Activated CD8-positive, alpha-beta T cell treated with anti-CD3 and anti-CD28 coated beads for 36 hours (primary cell): ENCODE measurements around the gene LSM3. TPM values are rescaled to one million over a fixed set of nuclear protein-coding genes. Genes with fewer than 3 reads are reported as not detected.

ENCODE experiments used
- ATAC-seq: fragments of 200-7000 bp; cut with Tn5 transposase; one replicate; pipeline ENCODE4 v1.10.0; 2021; ENCODE audit warnings: mild to moderate bottlenecking, moderate library complexity
- CTCF ChIA-PET: fragments of 350-600 bp; sonication (Branson Sonifier 250); formaldehyde crosslinking; loops from one replicate; lab custom pipeline; 2021; ENCODE audit warnings: antibody characterized with exemption; lab: Charles Lee
- POLR2A ChIA-PET: fragments of 350-600 bp; sonication (Branson Sonifier 250); formaldehyde crosslinking; loops from one replicate; lab custom pipeline; 2021; ENCODE audit warnings: antibody characterized with exemption; lab: Charles Lee
- DNase-seq: peaks from one replicate; pipeline ENCODE4 v3.0.0-alpha.2; 2020
- H3K27ac Mint-ChIP-seq: one replicate; pipeline ENCODE4 v1.8.0; 2021; ENCODE audit warnings: mild to moderate bottlenecking, mixed read lengths
- H3K27me3 Mint-ChIP-seq: one replicate; pipeline ENCODE4 v1.8.0; 2021; ENCODE audit warnings: mixed read lengths
- H3K36me3 Mint-ChIP-seq: one replicate; pipeline ENCODE4 v1.8.0; 2021; ENCODE audit warnings: low read depth, mixed read lengths
- H3K4me1 Mint-ChIP-seq: one replicate; pipeline ENCODE4 v1.8.0; 2021; ENCODE audit warnings: low read depth, mixed read lengths
- H3K4me3 Mint-ChIP-seq: one replicate; pipeline ENCODE4 v1.8.0; 2021; ENCODE audit warnings: mild to moderate bottlenecking, moderate library complexity, mixed read lengths
- H3K9me3 Mint-ChIP-seq: one replicate; pipeline ENCODE4 v1.8.0; 2021; ENCODE audit warnings: mixed read lengths
- CTCF ChIP-seq: fragments of 200-600 bp; IDR thresholded peaks from one replicate; pipeline ENCODE4 v1.8.0; 2022; ENCODE audit warnings: antibody characterized with exemption, mild to moderate bottlenecking
- intact Hi-C: fragments of 100-400 bp; cut with micrococcal nuclease; formaldehyde crosslinking; loops from one replicate; pipeline ENCODE4 v1.10.0; 2022
- total RNA-seq, 2 experiments: library from RNA; stranded (reverse); gene quantifications; one replicate each; pipeline ENCODE4 v1.2.3, GENCODE V29; 2021

The LSM3 gene
- total RNA-seq, 2 experiments from 2014 or later, result 20.0 to 20.5 TPM

GRCh38 chr3:14231998-14232501 lies 53.4 kb downstream of the LSM3 start:
- Mint-ChIP-seq H3K9me3 (peaks cover 4% of the 10 kb centered on the region), H3K4me1 (peaks cover 8% of the 10 kb centered on the region), H3K4me3 (no peak overlapping the region), H3K36me3 (peaks cover 3% of the 10 kb centered on the region), H3K27ac (no peak overlapping the region), H3K27me3 (peaks cover 29% of the 10 kb centered on the region)
- POLR2A ChIA-PET, result interaction anchor here (1.0 kb wide), 1 partner anchor 53 kb away, joined by 3 read pairs; no protein-coding TSS in a partner anchor
- TF ChIP-seq CTCF, result no peak
- DNase-seq (no peak), ATAC-seq (no peak)
- intact Hi-C loops, result no loop called here
- CTCF ChIA-PET, result interaction anchor here (1.1 to 3.1 kb wide), 5 partner anchors 9 to 29 kb away, joined by 3 to 22 read pairs (median 5); no protein-coding TSS in a partner anchor

- intact Hi-C loops, result no loop called here
- DNase-seq (no peak), ATAC-seq (no peak)
- Mint-ChIP-seq H3K27ac (no peak overlapping the region), H3K4me3 (no peak overlapping the region), H3K4me1 (peaks cover 8% of the 10 kb centered on the region), H3K36me3 (peaks cover 3% of the 10 kb centered on the region), H3K27me3 (peaks cover 29% of the 10 kb centered on the region), H3K9me3 (peaks cover 4% of the 10 kb centered on the region)
- ChIA-PET POLR2A (no interaction called here), CTCF (interaction anchor here (0.6 to 3.9 kb wide), 2 partner anchors 30 to 338 kb away, joined by 3 to 24 read pairs; no protein-coding TSS in a partner anchor)
- no peak for TF ChIP-seq CTCF
Measured at GRCh38 chr3:14234251-14235002, 55.8 kb downstream of the LSM3 start.

GRCh38 chr3:14235003-14235911 lies 56.6 kb downstream of the LSM3 start:
- no peak for TF ChIP-seq CTCF
- peak; percentile 17 for DNase-seq
- Mint-ChIP-seq H3K27ac (no peak overlapping the region), H3K27me3 (peaks cover 27% of the 10 kb centered on the region), H3K36me3 (peaks cover 3% of the 10 kb centered on the region), H3K4me3 (no peak overlapping the region), H3K9me3 (peaks cover 4% of the 10 kb centered on the region), H3K4me1 (peaks cover 8% of the 10 kb centered on the region)
- CTCF ChIA-PET, result interaction anchor here (3.9 kb wide), 1 partner anchor 31 kb away, joined by 24 read pairs; no protein-coding TSS in a partner anchor
- peak; percentile 84 for ATAC-seq
- POLR2A ChIA-PET, result no interaction called here
- intact Hi-C loops, result no loop called here

DNA sequence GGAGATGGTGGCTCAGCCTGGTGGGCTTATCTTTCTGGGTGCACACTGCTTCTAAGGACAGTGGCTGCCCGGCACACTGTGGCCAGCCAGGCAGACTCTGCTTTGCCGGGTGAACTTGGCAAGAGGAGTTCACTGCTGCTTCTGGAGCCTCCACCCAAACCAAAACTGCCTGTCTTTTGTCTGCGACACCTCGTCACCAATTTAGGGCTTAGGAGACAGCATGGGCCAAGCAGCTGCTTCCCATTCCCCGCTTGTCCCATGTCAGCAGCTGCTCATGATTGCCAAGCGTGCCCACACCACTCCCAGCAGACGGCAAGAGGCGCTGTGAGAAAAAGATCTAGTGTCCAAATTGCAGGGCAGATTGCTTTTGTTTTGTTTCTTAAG lies 57.3 kb downstream of the LSM3 start:
- intact Hi-C loops, result no loop called here
- Mint-ChIP-seq H3K4me1 (peaks cover 8% of the 10 kb centered on the region), H3K27ac (no peak overlapping the region), H3K4me3 (no peak overlapping the region), H3K9me3 (peaks cover 4% of the 10 kb centered on the region), H3K27me3 (peaks cover 27% of the 10 kb centered on the region), H3K36me3 (peaks cover 3% of the 10 kb centered on the region)
- ChIA-PET POLR2A (no interaction called here), CTCF (interaction anchor here (3.9 kb wide), 1 partner anchor 32 kb away, joined by 24 read pairs; no protein-coding TSS in a partner anchor)
- no peak for TF ChIP-seq CTCF
- no peak for ATAC-seq
- DNase-seq, result no peak
